Vagina (tissue), 2 donors: ENCODE measurements around the gene KMT5B.

Experiments used
- POLR2AphosphoS5 ChIP-seq, 2 donors: sonication (generic); formaldehyde crosslinking; IDR thresholded peaks; one replicate each; pipeline ENCODE4 v1.9.0; 2017; ENCODE audit warnings: antibody characterized with exemption in 2 of 2, mild to moderate bottlenecking in 2 of 2, low read depth in 1 of 2; ENCODE audit not compliant: insufficient read depth in 1 of 2
- TF ChIP-seq, protein P1 (sequence below), 3 experiments: fragments of 450-650 bp in 2 of 3; fragments of 200-600 bp in 1 of 3; sonication (generic) in 1 of 3; IDR thresholded peaks; one replicate each; pipeline ENCODE4 v1.5.1; 2017 to 2019; ENCODE audit warnings: antibody characterized with exemption in 3 of 3, mild to moderate bottlenecking in 2 of 3, moderate library complexity in 2 of 3

DNA sequence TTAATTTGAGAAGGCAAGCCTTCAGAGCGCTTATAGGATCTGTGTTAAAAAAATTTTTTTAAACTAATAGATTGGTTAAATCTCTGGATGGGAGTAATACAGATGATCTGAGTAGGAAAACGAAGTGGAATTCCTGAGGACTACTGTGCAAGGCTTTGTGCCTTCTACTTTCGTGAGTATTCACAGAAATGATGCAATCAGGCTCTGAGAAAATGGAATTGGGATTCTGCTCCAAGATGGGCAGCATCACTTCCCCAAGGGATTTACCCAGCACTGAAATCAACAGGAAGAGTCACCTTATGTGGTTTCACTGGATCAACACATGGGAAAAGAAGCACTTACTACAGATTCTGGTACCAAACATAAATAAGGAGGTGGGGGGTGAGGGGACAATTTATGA is 12.5 kb downstream of the KMT5B start:
- TF ChIP-seq, protein P1, sequence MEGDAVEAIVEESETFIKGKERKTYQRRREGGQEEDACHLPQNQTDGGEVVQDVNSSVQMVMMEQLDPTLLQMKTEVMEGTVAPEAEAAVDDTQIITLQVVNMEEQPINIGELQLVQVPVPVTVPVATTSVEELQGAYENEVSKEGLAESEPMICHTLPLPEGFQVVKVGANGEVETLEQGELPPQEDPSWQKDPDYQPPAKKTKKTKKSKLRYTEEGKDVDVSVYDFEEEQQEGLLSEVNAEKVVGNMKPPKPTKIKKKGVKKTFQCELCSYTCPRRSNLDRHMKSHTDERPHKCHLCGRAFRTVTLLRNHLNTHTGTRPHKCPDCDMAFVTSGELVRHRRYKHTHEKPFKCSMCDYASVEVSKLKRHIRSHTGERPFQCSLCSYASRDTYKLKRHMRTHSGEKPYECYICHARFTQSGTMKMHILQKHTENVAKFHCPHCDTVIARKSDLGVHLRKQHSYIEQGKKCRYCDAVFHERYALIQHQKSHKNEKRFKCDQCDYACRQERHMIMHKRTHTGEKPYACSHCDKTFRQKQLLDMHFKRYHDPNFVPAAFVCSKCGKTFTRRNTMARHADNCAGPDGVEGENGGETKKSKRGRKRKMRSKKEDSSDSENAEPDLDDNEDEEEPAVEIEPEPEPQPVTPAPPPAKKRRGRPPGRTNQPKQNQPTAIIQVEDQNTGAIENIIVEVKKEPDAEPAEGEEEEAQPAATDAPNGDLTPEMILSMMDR (IDR thresholded peaks at IDR 0.05) = no peak
- TF ChIP-seq POLR2AphosphoS5 (IDR thresholded peaks at IDR 0.05; ENCODE audit: insufficient read depth in 1 of 2, low read depth in 1 of 2) = no peak
